HG02885 (cell line): ENCODE results near the gene YAF2.

Experiments
- ATAC-seq: cut with Tn5 transposase; IDR thresholded peaks from one replicate; pipeline ENCODE4 v1.9.1; 2021; ENCODE audit warnings: mild to moderate bottlenecking; ENCODE audit not compliant: unreplicated experiment, poor library complexity

Gene YAF2

DNA sequence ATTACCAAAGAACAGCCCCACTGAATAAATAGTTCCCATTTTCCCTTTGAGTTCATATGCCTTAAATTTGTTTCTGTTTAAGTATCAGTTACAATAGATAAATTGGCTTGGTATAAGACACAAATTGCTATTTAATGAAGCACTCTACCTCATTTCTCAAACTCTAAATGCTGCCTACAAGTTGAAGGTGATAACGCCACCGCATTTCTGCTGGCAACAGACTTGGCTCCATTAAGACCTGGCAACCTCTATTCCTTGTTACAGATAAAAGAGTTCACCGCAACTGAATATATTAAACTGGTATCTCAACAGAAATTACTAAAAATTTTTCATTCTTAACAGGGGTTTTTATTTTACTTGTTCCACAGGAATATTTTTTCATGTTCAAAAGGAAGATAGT lies 129.0 kb downstream of the YAF2 start:
- no peak for ATAC-seq
